Effector memory CD4-positive, alpha-beta T cell (primary cell): Measurements from ENCODE around the gene ENOX2.

Experiments used
- DNase-seq, 3 donors: peaks; one replicate each; pipeline ENCODE4 v3.0.0-alpha.2; 2020
- H3K27ac ChIP-seq: 2 replicates; pipeline ENCODE4 v1.7.0; 2013; ENCODE audit warnings: mild to moderate bottlenecking, low read length, moderate library complexity; ENCODE audit not compliant: insufficient read depth, poor library complexity, severe bottlenecking
- H3K27me3 ChIP-seq: replicated peaks from 2 replicates; pipeline ENCODE4 v1.7.0; 2013; ENCODE audit warnings: mild to moderate bottlenecking, low read length; ENCODE audit not compliant: insufficient read depth, control insufficient read depth, poor library complexity, severe bottlenecking
- H3K36me3 ChIP-seq: 2 replicates; pipeline ENCODE4 v1.7.0; 2013; ENCODE audit warnings: mild to moderate bottlenecking, low read length, moderate library complexity; ENCODE audit not compliant: control insufficient read depth, insufficient read depth
- H3K4me1 ChIP-seq: 2 replicates; pipeline ENCODE4 v1.7.0; 2013; ENCODE audit warnings: low read length, mild to moderate bottlenecking; ENCODE audit not compliant: control insufficient read depth, insufficient read depth, poor library complexity, severe bottlenecking
- H3K4me3 ChIP-seq: 2 replicates; pipeline ENCODE4 v1.7.0; 2013; ENCODE audit warnings: low read length, low read depth, mild to moderate bottlenecking; ENCODE audit not compliant: insufficient read depth, poor library complexity, severe bottlenecking
- H3K9me3 ChIP-seq: 2 replicates; pipeline ENCODE4 v1.7.0; 2013; ENCODE audit warnings: mild to moderate bottlenecking, low read length, moderate library complexity; ENCODE audit not compliant: control insufficient read depth

The ENOX2 gene

GRCh38 chrX:130915302-130915701 lies 12.3 kb upstream of the ENOX2 start:
- Histone ChIP-seq H3K27me3 (no peaks in the 10 kb centered on the region), H3K4me3 (no peak overlapping the region), H3K36me3 (no peaks in the 10 kb centered on the region), H3K27ac (no peak overlapping the region), H3K4me1 (no peaks in the 10 kb centered on the region), H3K9me3 (no peaks in the 10 kb centered on the region)
- no peak for DNase-seq

GRCh38 chrX:130909469-130910136 lies 6.6 kb upstream of the ENOX2 start:
- H3K27me3 ChIP-seq, result no peaks in the 10 kb centered on the region
- H3K4me3 ChIP-seq, result no peak overlapping the region
- no peaks in the 10 kb centered on the region for H3K9me3 ChIP-seq
- no peak for DNase-seq
- H3K27ac ChIP-seq, result no peak overlapping the region
- no peaks in the 10 kb centered on the region for H3K36me3 ChIP-seq
- no peaks in the 10 kb centered on the region for H3K4me1 ChIP-seq

- no peaks in the 10 kb centered on the region for H3K4me1 ChIP-seq
- no peaks in the 10 kb centered on the region for H3K9me3 ChIP-seq
- no peaks in the 10 kb centered on the region for H3K27me3 ChIP-seq
- H3K36me3 ChIP-seq, result no peaks in the 10 kb centered on the region
- H3K4me3 ChIP-seq, result no peak overlapping the region
- no peak overlapping the region for H3K27ac ChIP-seq
- no peak for DNase-seq
Measured at GRCh38 chrX:130906776-130907175, 3.8 kb upstream of the ENOX2 start.

- no peaks in the 10 kb centered on the region for H3K27me3 ChIP-seq
- DNase-seq, result no peak
- H3K36me3 ChIP-seq, result no peaks in the 10 kb centered on the region
- H3K27ac ChIP-seq, result no peak overlapping the region
- H3K4me3 ChIP-seq, result peak overlapping the region; percentile 75
- H3K9me3 ChIP-seq, result no peaks in the 10 kb centered on the region
- no peaks in the 10 kb centered on the region for H3K4me1 ChIP-seq
Measured at GRCh38 chrX:130902446-130902782, 595 bp downstream of the ENOX2 start.

GRCh38 chrX:130896802-130897501 lies 6.1 kb downstream of the ENOX2 start:
- no peaks in the 10 kb centered on the region for H3K27me3 ChIP-seq
- no peaks in the 10 kb centered on the region for H3K9me3 ChIP-seq
- no peak for DNase-seq
- no peaks in the 10 kb centered on the region for H3K4me1 ChIP-seq
- no peak overlapping the region for H3K4me3 ChIP-seq
- no peak overlapping the region for H3K27ac ChIP-seq
- no peaks in the 10 kb centered on the region for H3K36me3 ChIP-seq

- Histone ChIP-seq H3K27ac (no peak overlapping the region), H3K27me3 (no peaks in the 10 kb centered on the region), H3K36me3 (no peaks in the 10 kb centered on the region), H3K4me1 (no peaks in the 10 kb centered on the region), H3K4me3 (no peak overlapping the region), H3K9me3 (no peaks in the 10 kb centered on the region)
- no peak for DNase-seq
Measured at GRCh38 chrX:130896026-130896425, 7.0 kb downstream of the ENOX2 start.

- no peak for DNase-seq
- no peaks in the 10 kb centered on the region for H3K4me1 ChIP-seq
- H3K9me3 ChIP-seq, result no peaks in the 10 kb centered on the region
- H3K27ac ChIP-seq, result no peak overlapping the region
- no peaks in the 10 kb centered on the region for H3K36me3 ChIP-seq
- no peak overlapping the region for H3K4me3 ChIP-seq
- no peaks in the 10 kb centered on the region for H3K27me3 ChIP-seq
Measured at GRCh38 chrX:130895299-130895698, 7.7 kb downstream of the ENOX2 start.

GRCh38 chrX:130893356-130894085 lies 9.5 kb downstream of the ENOX2 start:
- no peaks in the 10 kb centered on the region for H3K27me3 ChIP-seq
- no peaks in the 10 kb centered on the region for H3K9me3 ChIP-seq
- H3K4me3 ChIP-seq, result no peak overlapping the region
- no peak overlapping the region for H3K27ac ChIP-seq
- no peak for DNase-seq
- no peaks in the 10 kb centered on the region for H3K36me3 ChIP-seq
- no peaks in the 10 kb centered on the region for H3K4me1 ChIP-seq

GRCh38 chrX:130887376-130887775 lies 15.6 kb downstream of the ENOX2 start:
- no peak overlapping the region for H3K27ac ChIP-seq
- no peak for DNase-seq
- H3K9me3 ChIP-seq, result no peaks in the 10 kb centered on the region
- H3K27me3 ChIP-seq, result no peaks in the 10 kb centered on the region
- H3K36me3 ChIP-seq, result no peaks in the 10 kb centered on the region
- H3K4me3 ChIP-seq, result no peak overlapping the region
- no peaks in the 10 kb centered on the region for H3K4me1 ChIP-seq

- Histone ChIP-seq H3K36me3 (no peaks in the 10 kb centered on the region), H3K27me3 (no peaks in the 10 kb centered on the region), H3K9me3 (no peaks in the 10 kb centered on the region), H3K27ac (no peak overlapping the region), H3K4me3 (peak overlapping the region; percentile 25), H3K4me1 (no peaks in the 10 kb centered on the region)
- no peak for DNase-seq
Measured at GRCh38 chrX:130885996-130886395, 17.0 kb downstream of the ENOX2 start.
